T1000 (cell line): ENCODE measurements around the gene RPL12.

Experiments used
- DNase-seq: peaks from one replicate; lab custom pipeline; 2025; ENCODE audit warnings: mixed read lengths; lab: John Stamatoyannopoulos, UW

RPL12 gene

GRCh38 chr9:127450830-127451607 lies at the start of gene RPL12, which contains the start of gene LRSAM1:
TSS of gene RPL12 (minus strand) at chr9:127451406. CDS start at chr9:127451317, 89 bp downstream.
TSS of gene LRSAM1 (plus strand) at chr9:127451510. CDS start at chr9:127454528, 3,018 bp downstream.
- DNase-seq: peak; percentile 96

GRCh38 chr9:127500862-127501261 lies 49.7 kb upstream of the RPL12 start:
- DNase-seq: no peak

GRCh38 chr9:127500399-127500798 lies 49.2 kb upstream of the RPL12 start:
- DNase-seq: no peak

DNA sequence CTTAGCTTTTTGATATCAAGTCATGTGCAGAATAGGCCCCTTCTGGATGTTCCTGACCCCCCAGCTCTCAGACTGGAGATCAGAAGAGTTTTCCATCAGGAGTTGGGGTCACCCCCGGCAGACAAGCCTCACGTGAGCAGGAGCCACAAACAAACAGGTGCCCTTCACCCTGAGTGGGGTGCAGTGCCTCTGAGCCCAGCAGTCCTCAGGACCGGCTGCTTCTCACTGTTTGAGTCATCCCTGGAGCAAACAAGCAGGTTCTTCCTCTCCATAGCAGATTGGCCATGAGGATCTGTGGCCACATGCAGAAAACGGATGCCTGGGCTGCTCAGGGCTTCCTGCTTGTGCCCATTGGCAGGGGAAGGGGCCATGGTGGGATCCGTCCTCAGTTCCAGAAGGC lies 47.1 kb upstream of the RPL12 start:
- DNase-seq: peak; percentile 40

DNA sequence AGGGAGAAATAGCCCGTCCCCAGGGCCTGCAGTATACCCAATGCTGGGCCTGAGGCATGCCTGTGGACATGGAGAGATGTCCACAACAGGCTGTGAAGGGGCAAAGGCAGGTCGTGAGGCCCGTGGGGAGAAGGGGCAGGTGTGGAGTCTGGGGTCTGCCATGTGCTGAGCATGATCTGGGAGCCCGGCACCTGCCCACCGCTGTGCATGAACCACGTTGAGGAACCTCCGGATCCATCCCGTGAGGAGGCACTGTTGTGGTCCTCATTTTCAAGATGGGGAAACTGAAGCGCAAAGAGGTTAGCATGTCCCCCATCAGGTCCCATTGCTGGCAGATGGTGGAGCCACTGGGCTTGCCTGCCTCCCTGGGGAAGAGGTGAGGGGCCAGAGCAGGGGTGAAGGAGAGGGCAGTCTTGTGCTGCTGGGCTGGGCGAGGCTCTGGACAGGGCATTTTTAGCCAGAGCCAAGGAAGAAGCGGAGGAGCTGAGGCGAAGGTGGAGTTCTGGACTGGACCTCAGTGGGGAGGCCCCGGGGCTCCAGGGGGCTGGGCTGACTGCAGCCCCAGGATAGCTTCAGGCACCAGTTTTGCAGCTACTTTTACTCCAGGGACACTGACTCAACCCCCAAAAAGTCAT lies 46.6 kb upstream of the RPL12 start:
- DNase-seq: no peak

DNA sequence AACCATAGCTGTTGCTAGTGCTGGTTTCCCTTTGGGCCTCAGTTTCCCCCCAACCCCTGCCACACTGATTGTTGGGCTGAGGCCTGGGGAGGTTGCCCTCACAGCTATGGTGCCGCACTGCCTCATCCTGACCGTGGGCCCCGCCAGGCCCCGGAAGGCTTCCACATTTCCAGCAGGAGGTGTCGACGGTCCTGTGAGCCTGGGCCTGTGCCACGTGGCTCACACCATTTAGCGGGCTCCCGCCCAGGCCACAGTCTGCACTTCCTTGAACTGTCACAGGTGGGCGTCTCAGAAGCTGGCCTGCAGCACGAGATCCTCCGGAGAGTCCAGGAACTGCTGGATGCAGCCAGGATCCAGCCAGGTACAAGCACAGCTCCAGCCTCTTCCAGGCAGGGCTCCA lies 45.8 kb upstream of the RPL12 start:
- no peak for DNase-seq

DNA sequence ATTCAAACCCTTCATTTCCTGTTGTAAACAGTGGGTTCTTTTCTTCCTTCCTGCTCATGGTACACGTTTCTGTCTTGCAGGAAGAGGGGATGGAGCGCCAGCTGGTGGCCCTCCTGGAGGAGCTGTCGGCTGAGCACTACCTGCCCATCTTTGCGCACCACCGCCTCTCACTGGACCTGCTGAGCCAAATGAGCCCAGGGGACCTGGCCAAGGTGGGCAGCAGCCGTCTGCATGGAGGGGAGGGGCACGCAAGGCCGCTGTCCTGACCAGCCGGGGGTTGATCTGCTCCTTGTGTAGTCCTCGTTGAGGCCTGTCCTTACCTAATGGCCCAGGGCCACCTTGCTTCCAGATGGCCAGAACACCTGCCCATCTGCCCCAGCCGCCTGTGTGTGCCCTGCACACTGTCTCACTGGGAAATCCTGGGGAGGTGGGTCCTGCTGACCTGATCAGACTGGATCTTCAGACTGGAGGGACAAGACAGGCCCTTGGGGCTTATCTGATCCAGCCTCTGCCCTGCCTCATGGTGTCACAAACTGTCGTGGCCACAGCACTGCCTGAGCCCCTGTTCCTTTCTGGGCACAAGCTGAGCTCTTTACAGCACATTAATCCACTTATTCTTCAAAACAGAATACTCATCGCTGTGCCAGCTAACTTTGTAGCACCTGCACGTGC lies 44.8 kb upstream of the RPL12 start:
- DNase-seq: no peak

- DNase-seq: no peak
Measured at GRCh38 chr9:127494304-127494702, 43.1 kb upstream of the RPL12 start.

- DNase-seq: no peak
Measured at GRCh38 chr9:127493592-127494303, 42.5 kb upstream of the RPL12 start.

DNA sequence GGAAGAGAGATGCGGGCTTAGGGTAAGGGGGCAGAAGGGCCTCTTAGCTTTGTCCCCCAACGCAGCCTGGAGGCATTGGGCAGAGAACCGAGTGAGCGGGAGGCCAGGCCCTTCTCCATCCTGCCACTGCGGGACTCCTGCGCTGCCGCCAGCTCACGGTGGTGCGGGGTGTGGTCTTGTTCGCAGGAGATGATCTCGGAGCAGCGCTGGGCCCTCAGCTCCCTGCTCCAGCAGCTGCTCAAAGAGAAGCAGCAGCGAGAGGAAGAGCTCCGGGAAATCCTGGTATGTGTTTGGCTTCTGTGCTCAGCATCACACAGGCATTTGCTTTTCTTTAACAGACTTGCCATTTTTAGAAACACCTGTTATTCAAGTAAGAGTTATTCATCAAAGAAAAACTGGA lies 41.4 kb upstream of the RPL12 start:
- DNase-seq: no peak

- no peak for DNase-seq
Measured at GRCh38 chr9:127491516-127491915, 40.3 kb upstream of the RPL12 start.

GRCh38 chr9:127490535-127491230 lies 39.5 kb upstream of the RPL12 start:
- no peak for DNase-seq

- DNase-seq: no peak
Measured at GRCh38 chr9:127489471-127490115, 38.4 kb upstream of the RPL12 start.

GRCh38 chr9:127488946-127489345 lies 37.7 kb upstream of the RPL12 start:
- DNase-seq: no peak

- DNase-seq: no peak
Measured at GRCh38 chr9:127485995-127486394, 34.8 kb upstream of the RPL12 start.

GRCh38 chr9:127482662-127483061 lies 31.5 kb upstream of the RPL12 start:
- no peak for DNase-seq

DNA sequence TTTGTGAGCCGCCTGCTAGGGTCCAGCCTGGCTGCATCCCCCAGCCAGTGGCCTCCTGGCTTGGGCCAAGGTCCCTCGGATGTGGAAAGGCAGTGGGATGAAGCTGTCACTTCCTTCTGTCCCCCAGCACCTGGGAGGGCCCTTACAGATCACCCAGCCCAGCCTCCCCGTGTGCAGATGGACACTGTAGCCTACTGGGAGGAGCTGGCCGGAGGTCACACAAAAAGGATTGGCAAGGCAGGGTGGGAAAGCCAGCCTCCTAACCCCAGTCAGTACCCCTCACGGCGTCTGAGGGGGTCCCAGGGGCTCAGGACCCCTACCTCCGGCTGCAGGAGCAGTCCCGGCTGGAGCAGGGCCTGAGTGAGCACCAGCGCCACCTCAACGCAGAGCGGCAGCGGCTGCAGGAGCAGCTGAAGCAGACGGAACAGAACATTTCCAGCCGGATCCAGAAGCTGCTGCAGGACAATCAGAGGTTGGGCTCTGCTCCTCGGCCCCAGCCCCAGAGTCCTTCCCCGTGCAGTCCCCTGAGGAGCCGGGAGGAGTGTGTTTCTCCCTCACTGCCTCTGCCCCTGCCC lies 28.4 kb upstream of the RPL12 start:
- no peak for DNase-seq

DNA sequence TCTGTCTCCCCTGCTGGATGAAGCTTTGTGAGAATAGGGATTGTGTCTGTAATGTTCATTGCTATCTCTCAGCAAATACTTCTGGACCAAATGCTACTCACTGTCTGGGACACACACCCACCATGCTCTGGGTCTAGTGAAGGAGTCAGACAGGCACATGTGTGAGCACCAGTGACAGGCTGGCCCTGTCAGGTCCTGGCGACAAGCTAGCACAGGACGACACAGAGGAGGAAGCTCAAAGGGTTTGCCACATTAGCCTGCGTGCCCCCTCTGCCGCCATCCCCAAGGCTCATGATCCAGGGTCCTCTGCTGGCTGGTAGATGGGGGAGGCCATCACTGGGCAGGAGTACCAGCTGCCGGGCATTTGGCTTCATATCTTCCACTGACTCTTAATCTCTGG lies 23.4 kb upstream of the RPL12 start:
- no peak for DNase-seq

- DNase-seq: no peak
Measured at GRCh38 chr9:127473932-127474331, 22.7 kb upstream of the RPL12 start.

DNA sequence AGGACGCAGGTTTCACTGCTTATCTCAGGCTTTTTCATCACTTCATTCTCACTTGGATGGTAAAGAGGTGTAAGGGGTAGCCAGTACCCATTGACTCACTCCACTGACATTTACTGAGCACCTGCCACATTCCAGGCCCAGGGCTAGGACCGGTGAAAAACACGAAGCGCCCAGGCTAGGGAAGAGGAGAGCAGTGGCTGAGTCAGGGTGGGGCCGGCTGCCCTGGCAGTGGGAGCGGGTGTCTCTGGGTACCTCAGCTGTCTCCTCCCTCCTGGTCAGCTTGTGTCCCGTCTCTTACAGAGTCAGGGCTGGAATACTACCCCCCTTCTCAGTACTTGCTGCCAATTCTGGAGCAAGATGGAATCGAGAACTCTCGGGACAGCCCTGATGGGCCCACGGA lies 22.3 kb upstream of the RPL12 start:
- no peak for DNase-seq

GRCh38 chr9:127470662-127471061 lies 19.5 kb upstream of the RPL12 start:
- DNase-seq: no peak
